HuH-7 (cell line): ENCODE data around the gene LMAN1L.
A peak's percentile ranks its signal among the peaks of the same experiment; 100 is the strongest.

Experiments used
- DNase-seq: peaks from one replicate; pipeline ENCODE4 v3.0.0; 2011; ENCODE audit warnings: low spot score

Gene LMAN1L

GRCh38 chr15:74812533-74812932 is at the start of gene LMAN1L:
Gene LMAN1L, plus strand, starts transcription at chr15:74812835. Its CDS starts 20 bp downstream, at chr15:74812855.
- no peak for DNase-seq

GRCh38 chr15:74763416-74763815 is 49.2 kb upstream of the LMAN1L start:
- DNase-seq, result no peak

GRCh38 chr15:74767167-74768098 is 45.2 kb upstream of the LMAN1L start:
- no peak for DNase-seq

GRCh38 chr15:74768099-74768770 is 44.4 kb upstream of the LMAN1L start:
- DNase-seq, result no peak

GRCh38 chr15:74768771-74769342 is 43.8 kb upstream of the LMAN1L start:
- peak; percentile 93 for DNase-seq

GRCh38 chr15:74769463-74770025 is 43.1 kb upstream of the LMAN1L start:
- no peak for DNase-seq

- DNase-seq, result no peak
Measured at GRCh38 chr15:74770211-74770903, 42.3 kb upstream of the LMAN1L start.

- no peak for DNase-seq
Measured at GRCh38 chr15:74773329-74773728, 39.3 kb upstream of the LMAN1L start.

- peak; percentile 71 for DNase-seq
Measured at GRCh38 chr15:74773731-74774252, 38.8 kb upstream of the LMAN1L start.

- no peak for DNase-seq
Measured at GRCh38 chr15:74775132-74775562, 37.5 kb upstream of the LMAN1L start.

GRCh38 chr15:74775894-74776293 is 36.7 kb upstream of the LMAN1L start:
- DNase-seq, result no peak

- DNase-seq, result no peak
Measured at GRCh38 chr15:74776821-74777768, 35.5 kb upstream of the LMAN1L start.

- DNase-seq, result peak; percentile 67
Measured at GRCh38 chr15:74777769-74778598, 34.7 kb upstream of the LMAN1L start.

GRCh38 chr15:74778599-74778970 is 34.0 kb upstream of the LMAN1L start:
- no peak for DNase-seq

- no peak for DNase-seq
Measured at GRCh38 chr15:74779162-74779648, 33.4 kb upstream of the LMAN1L start.

- DNase-seq, result no peak
Measured at GRCh38 chr15:74780523-74781430, 31.9 kb upstream of the LMAN1L start.

GRCh38 chr15:74781431-74782258 is 31.0 kb upstream of the LMAN1L start, which contains the start of gene CSK:
Gene CSK, plus strand, starts transcription at chr15:74782080. Its CDS starts 16,218 bp downstream, at chr15:74798298.
- DNase-seq, result peak; percentile 92
